GM04503 (cell line): ENCODE results near the gene CD55.

Source experiments
- DNase-seq: peaks from one replicate; pipeline ENCODE4 v3.0.0-alpha.2; 2012; ENCODE audit warnings: low read depth

Gene CD55

DNA sequence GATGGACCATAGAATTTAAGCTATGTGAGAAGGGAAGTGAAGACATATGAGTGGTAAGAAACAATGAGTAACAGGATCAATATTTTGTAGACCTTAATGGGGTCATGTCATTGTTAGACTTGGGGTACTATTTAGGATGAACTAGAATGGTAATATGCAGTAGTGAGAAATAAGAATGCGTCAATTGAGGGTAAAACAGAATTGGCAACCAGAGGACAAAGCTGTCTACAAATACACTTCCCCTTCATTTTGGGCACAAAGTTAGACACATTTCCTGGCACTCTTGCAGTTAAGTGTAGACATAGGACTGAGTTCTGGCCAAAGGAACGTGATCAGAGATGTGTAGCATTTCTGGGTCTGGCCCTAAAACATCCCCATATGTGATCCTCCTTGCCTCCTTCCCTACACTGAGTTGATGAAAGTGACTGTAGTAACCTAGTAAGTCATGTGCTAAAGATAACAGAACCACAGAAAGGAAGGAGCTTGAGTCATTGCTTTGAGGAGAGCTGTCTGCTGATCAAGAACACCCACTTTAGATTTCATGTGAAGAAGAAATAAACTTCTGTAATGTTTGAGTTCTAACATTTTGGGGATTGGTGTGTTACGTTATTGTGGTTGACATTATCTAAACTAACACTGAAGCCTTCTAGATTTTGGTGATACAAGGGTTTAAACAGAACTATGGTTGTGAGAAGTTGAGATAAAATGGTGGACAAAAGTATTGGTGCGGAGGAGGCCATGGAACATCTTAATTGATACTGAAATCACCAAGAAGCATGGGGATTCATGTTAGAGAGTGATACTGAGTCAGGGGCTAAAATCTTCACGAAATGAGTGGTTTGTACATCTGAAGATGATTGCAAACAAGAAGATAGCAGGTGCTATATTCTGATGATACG lies 41.7 kb downstream of the CD55 start:
- no peak for DNase-seq

DNA sequence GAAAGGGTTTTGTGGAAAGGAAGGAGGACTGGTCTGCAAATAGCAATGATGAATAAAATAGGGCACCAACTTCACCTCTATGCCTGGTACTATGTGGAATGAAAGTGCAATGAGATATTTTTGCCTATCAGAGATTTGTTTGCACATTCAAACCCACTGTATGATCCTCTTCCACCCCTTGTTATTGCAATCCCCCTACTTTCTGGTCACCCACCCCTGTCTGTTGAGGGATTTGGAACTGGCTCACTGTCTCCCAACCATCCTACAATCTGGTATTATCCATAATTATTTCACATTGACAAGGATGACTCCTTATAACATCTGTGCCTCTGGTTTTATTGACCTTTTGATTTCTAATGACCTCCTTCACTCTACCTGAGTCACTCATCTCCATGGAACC lies 42.4 kb downstream of the CD55 start:
- no peak for DNase-seq

DNA sequence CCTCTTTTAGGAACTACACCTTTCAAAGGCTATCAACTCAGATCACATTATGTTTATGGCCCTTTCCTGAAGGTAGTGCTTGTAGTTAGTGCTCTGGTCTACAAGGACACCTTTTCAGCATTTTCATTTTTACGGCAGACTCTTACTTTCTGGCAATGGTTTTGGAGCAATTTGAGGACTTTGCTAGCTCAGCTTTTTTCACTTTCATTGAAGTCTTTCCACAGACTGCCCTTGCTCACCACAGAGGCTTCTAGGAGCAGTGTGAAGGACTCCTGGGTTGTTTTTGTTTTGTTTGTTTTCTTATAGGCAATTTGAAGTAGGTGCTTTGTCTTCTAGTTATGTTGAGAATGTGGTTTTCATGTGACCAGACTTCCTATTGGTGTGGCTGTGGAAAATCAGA lies 43.1 kb downstream of the CD55 start:
- no peak for DNase-seq

DNA sequence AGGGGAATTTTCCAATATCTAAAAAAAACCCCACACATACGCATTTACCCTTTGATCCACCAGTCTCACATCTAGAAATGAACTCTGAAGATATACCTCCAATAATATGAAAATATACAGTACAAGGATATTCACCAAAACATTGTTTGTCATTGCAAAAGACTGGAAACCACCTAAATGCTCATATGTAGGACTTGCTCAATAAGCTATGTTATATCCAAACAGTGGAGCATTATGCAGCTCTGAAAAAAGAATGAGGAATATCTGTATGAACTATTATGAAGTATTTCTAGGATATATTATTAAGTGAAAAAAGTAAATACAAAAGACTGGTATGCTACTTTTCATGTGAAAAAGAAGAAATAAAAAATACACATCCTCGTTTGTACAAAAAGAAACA lies 43.6 kb downstream of the CD55 start:
- no peak for DNase-seq

DNA sequence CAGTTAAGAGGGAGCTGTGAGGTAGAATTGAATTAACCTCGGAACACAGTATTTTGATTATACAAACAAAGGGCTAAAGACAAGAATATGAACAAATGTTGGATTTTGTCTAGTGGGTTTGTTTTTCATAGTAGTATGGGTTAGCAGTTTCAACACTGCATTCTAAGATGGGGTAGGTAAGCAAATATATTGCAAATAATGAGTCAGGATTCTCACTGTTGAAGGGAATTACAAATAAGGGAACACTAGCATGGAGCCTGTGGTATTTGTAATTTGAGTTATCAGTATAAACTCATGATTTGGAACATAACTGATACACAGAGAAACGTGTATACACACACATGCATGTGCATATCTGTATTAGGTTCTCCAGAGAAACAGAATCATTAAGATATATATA lies 44.5 kb downstream of the CD55 start:
- DNase-seq, result no peak

DNA sequence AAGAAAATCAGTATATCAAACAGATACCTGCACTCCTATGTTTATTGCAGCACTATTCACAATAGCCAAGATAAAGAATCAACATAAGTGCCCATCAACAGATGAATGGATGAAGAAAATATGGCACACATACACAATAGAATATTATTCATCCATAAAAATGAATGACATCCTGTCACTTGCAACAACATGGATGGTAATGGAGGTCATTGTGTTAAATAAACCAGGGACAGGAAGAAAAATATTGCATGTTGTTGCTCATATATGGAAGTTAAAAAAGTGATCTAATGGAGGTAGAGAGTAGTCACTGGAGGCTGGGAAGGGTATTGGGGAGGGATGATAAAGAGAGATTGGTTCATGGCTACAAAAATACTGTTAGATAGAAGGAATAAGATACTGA lies 67.2 kb downstream of the CD55 start:
- no peak for DNase-seq

DNA sequence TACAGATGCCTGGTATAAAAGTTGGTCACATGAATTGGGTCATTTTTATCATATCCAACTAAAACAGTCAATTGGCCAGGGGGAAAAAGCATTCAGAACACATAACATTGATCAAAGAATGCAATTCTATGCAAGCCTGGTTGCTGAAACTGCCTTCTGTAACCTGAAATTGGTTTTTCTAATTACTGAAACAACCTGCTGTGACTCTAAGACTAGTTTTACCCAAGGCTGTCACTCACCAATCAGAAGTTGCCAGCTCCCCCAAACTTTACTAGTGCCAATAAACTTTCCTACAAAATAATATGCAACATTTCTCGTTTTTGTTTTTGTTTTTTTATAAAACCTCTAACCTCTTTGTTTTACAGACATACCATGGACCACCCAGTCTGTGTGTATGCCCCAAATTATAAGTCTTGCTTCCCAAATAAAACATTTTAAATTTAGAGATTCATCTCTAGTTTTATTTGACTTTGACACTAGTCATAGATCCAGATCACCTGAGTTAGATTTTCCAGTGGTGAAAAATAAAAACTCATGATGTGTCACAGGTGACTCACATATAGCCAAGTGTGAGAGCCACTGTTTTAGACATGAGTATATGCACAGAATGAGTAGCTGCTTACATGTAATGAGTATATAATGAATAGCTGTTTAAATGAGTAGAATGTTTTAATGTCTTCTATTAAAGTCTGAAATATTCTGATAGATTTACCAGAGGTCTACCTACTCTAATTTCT lies 68.4 kb downstream of the CD55 start:
- no peak for DNase-seq

DNA sequence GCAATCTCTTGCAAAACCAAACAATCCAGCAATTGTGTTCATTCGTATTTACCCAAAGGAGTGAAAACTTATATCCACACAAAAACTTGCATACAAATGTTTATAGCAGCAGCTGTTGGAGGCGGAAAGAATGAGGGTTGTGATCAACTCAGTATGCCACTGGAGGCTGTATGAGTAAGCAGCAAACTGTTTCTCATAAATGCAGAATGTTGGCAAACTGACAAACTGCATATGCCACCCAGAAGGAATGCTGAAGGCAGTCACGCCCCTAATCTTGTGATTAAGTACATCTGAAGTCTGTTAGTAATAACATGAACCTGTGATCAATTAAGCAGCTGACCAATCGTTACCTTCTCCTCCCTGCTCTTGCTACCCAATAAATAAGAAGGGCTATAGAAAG lies 72.1 kb downstream of the CD55 start:
- DNase-seq, result peak; percentile 90

DNA sequence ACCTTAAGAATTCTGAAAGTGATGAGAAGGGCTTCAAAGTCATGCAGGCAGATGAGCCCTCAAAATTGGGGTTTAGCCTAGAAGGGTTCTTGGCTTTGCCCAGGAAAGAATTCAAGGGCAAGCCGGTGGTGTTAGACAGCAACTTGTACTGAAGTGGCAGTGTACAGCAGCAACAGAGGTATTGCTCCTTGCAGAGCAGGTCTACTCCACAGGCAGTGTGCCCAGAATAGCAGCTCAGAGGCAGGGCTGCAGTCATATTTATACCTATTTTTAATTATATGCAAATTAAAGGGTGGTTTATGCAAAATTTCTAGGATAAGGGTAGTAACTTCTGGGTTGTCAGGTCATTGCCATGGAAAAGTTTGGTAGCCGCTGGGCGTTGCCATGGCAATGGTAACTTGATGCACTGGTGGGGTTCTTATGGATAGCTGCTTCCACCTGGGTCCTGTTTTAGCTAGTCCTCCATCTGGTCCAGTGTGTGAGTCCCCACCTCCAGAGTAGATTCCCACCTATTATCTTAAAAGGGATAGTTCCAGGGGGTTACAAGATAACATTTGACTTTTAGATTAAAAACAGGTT lies 74.8 kb downstream of the CD55 start:
- DNase-seq, result no peak

DNA sequence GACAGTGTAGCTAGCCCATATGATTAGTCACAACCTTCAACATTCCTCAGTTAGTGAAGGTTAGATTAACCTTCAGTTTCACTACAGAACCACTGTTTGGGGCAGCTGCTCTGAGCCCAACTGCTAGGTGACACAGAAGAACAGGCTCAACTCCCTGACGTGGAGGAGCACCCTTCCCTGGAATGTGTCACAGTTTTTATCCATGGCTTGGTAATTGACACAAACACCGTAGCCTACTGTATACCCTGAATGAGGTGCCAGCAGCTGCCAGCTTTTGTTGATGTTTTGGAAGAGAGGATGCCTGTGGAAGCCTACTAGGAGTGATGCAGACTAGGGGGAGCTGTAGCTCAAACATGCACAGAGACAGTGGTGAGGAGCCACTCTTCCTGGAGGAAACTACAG lies 76.0 kb downstream of the CD55 start:
- no peak for DNase-seq

DNA sequence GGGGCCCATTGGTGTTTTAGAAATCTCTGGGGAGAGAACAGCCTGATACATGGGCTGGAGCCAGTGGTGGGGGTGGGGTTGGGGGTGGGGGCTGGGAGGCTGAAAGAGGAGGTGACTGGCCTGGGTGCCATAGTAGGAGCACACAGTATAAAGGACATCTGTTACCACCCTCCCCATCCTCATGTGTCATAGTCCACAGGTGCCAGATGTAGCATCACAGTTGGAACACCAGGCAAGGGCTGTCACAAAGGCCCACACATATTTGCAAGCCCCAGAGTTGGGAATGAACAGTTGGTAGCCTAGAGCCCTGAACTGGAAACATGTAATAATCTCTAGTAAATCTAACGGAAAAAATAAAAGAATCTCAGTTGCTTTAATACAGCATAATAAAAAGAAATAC lies 77.5 kb downstream of the CD55 start:
- DNase-seq, result no peak

DNA sequence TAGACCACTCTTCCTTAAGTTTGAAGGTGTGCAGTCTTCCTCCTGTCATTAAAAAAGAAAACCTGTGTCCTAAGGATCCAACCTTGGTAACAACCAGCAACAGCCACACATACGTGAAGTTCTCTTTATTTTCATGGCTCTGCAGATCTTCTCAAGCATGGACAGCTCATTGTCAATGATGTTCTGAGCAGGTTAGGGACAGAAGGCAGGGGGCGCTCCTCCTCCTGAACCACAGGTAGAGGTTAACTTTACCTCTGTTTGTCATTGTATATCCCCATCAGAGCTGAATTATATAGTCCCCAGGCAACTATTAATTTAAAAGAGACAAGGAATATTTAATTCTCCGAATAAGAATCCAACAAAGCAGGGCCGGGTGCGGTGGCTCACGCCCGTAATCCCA lies 80.1 kb downstream of the CD55 start:
- no peak for DNase-seq

DNA sequence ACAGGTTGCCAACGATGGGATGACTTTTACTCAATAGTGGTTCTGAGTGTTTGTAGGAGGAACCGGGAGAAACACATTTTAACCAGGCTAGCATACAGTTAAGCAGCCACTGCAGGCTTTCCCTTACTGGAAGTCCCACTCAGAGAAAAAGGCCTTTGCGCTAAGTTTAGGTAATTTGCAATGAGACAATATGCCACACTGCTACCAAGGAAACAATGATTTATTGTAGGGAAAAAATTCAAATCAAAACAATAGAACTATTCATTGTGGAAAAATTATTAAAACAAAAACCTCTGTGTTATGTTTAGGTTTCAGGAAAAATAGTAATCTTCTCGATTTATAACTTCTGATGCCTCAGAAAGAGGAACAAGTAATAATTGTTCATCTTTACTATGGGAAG lies 81.3 kb downstream of the CD55 start:
- DNase-seq, result no peak

DNA sequence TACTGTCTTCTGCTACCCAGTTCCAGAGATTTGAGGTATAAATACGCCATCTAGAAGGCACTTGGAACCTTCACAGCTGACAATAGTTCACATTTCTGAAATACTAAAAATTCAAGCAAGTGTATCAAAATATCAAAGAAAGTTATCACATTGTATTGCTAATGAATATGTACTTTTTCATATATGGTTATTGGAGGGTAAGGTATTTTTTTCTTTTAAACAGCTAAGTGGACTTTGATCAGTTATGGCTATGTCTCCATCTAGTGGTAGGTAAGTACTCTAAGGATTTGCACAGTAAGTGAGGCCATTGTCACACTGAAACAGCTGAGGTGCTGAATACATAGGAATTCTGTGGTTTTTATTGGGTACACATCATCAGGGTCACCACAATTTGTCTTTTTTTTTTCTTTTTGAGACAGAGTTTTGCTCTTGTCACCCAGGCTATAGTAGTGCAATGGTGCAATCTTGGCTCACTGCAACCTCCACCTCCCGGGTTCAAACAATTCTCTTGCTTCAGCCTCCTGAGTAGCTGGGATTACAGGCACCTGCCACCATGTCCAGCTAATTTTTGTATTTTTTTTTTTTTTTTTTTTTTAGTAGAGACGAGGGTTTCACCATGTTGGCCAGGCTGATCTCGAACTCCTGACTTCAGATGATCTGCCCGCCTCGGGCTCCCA lies 83.5 kb downstream of the CD55 start:
- peak; percentile 13 for DNase-seq

DNA sequence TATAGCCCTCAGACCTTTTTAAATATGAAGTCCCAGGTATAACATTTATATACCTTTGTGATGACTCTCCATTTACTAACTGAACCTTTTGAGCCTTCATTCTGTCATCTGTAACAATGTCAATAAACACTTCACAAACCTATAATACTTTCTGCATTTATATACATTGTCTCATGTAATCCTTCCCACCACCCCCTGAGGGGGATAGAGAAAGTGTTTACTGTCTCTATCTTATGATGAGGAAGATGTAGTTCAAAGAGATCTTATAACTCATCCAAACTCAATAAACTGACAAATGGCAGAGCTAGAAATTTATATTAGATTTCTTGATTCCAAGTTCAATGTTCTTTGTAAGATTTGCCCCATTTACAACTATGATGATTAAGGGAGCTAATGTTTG lies 84.3 kb downstream of the CD55 start:
- DNase-seq, result no peak

DNA sequence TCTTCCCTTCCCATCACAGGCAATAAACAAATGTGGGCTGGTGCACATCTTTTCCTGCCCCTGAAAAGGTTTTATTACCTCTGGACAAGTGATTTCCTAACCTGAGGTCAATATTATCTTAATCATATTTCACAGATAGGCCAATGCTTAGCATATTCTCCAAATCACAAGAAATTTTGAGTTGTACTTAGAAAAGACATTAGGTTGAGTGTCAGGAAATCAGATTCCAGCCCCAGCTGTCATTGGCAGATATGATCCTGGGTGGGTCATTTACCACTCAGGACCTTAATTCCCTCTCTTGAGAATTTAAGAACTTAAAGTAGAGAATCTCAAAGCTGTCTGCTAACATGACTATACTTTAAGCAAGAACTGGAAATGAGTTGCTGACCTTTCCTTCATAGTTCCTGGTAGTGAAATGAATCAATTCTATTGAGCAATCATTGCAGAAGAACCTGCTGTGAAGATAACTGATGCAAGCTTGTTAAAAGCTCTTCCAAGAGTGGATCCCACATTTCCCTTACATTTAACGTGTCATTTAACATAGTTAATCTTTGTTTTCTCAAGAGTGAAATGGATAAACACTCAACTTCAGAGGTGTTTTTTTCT lies 86.3 kb downstream of the CD55 start:
- DNase-seq, result no peak
